Liver (tissue), 3 donors: ENCODE data around the gene KRTAP12-4.

Source experiments
- ATF3 ChIP-seq: IDR thresholded peaks from 2 replicates; pipeline ENCODE4 v1.6.1; 2016; ENCODE audit warnings: antibody characterized with exemption
- CTCF ChIP-seq: fragments of 150-350 bp; IDR thresholded peaks from 2 replicates; pipeline ENCODE4 v1.5.1; 2017; ENCODE audit warnings: improper control_type of control experiment, low read depth, low read length; ENCODE audit not compliant: missing input control
- ZBTB33 ChIP-seq: IDR thresholded peaks from 2 replicates; pipeline ENCODE4 v1.6.1; 2016; ENCODE audit warnings: antibody characterized with exemption
- donor health status: healthy.
- donor health status: healthy.

GRCh38 chr21:44670642-44671432 lies 16.4 kb upstream of the KRTAP12-4 start:
- no peak for TF ChIP-seq ZBTB33
- no peak for TF ChIP-seq CTCF
- TF ChIP-seq ATF3 = no peak
